BLaER1 (cell line): ENCODE results near the gene SPPL2B.

Experiments
- H3K27ac ChIP-seq: shearing (Covaris generic); formaldehyde crosslinking; 2 replicates; pipeline ENCODE4 v1.8.1; 2022
- H3K27me3 ChIP-seq: shearing (Covaris generic); formaldehyde crosslinking; 2 replicates; pipeline ENCODE4 v1.8.1; 2022
- H3K36me3 ChIP-seq: shearing (Covaris generic); formaldehyde crosslinking; 2 replicates; pipeline ENCODE4 v1.8.1; 2022
- H3K4me1 ChIP-seq: shearing (Covaris generic); formaldehyde crosslinking; 2 replicates; pipeline ENCODE4 v1.8.1; 2022
- H3K4me2 ChIP-seq: shearing (Covaris generic); formaldehyde crosslinking; 2 replicates; pipeline ENCODE4 v1.8.1; 2022
- H3K4me3 ChIP-seq: shearing (Covaris generic); formaldehyde crosslinking; 2 replicates; pipeline ENCODE4 v1.8.1; 2022
- H3K9ac ChIP-seq: shearing (Covaris generic); formaldehyde crosslinking; 2 replicates; pipeline ENCODE4 v1.8.1; 2022
- H3K9me3 ChIP-seq: shearing (Covaris generic); formaldehyde crosslinking; 2 replicates; pipeline ENCODE4 v1.8.1; 2022
- H4K20me1 ChIP-seq: shearing (Covaris generic); formaldehyde crosslinking; 2 replicates; pipeline ENCODE4 v1.8.1; 2022
- Cebpa-rat ChIP-seq: shearing (Covaris generic); IDR thresholded peaks from 2 replicates; pipeline ENCODE4 v1.8.1; 2022

The SPPL2B gene

GRCh38 chr19:2351591-2351990 is 23.1 kb downstream of the SPPL2B start:
- Histone ChIP-seq H4K20me1 (peaks cover 45% of the 10 kb centered on the region), H3K4me1 (peaks cover 19% of the 10 kb centered on the region), H3K9me3 (no peaks in the 10 kb centered on the region), H3K27me3 (no peaks in the 10 kb centered on the region), H3K36me3 (peaks cover 73% of the 10 kb centered on the region), H3K9ac (no peak overlapping the region), H3K27ac (no peak overlapping the region), H3K4me2 (no peak overlapping the region), H3K4me3 (no peak overlapping the region)
- no peak for TF ChIP-seq Cebpa-rat

- H3K27ac ChIP-seq, result no peak overlapping the region
- TF ChIP-seq Cebpa-rat, result no peak
- H4K20me1 ChIP-seq, result peaks cover 45% of the 10 kb centered on the region
- no peak overlapping the region for H3K9ac ChIP-seq
- H3K27me3 ChIP-seq, result no peaks in the 10 kb centered on the region
- peaks cover 68% of the 10 kb centered on the region for H3K36me3 ChIP-seq
- H3K4me2 ChIP-seq, result no peak overlapping the region
- peaks cover 19% of the 10 kb centered on the region for H3K4me1 ChIP-seq
- no peak overlapping the region for H3K4me3 ChIP-seq
- H3K9me3 ChIP-seq, result no peaks in the 10 kb centered on the region
These were observed 23.6 kb downstream of the SPPL2B start for GRCh38 chr19:2352121-2352520.

- no peak overlapping the region for H3K4me2 ChIP-seq
- peaks cover 45% of the 10 kb centered on the region for H4K20me1 ChIP-seq
- H3K9me3 ChIP-seq, result no peaks in the 10 kb centered on the region
- H3K4me3 ChIP-seq, result no peak overlapping the region
- peaks cover 68% of the 10 kb centered on the region for H3K36me3 ChIP-seq
- no peak for TF ChIP-seq Cebpa-rat
- H3K27ac ChIP-seq, result no peak overlapping the region
- peaks cover 19% of the 10 kb centered on the region for H3K4me1 ChIP-seq
- H3K9ac ChIP-seq, result no peak overlapping the region
- peaks cover 3% of the 10 kb centered on the region; the same call in 1 of the 2 replicates for H3K27me3 ChIP-seq
These were observed 24.8 kb downstream of the SPPL2B start for GRCh38 chr19:2353159-2353886.

- Histone ChIP-seq H3K27ac (no peak overlapping the region), H3K9ac (no peak overlapping the region), H3K4me3 (no peak overlapping the region), H3K4me1 (peaks cover 19% of the 10 kb centered on the region), H4K20me1 (peaks cover 45% of the 10 kb centered on the region), H3K4me2 (no peak overlapping the region), H3K27me3 (peaks cover 10% of the 10 kb centered on the region), H3K9me3 (no peaks in the 10 kb centered on the region), H3K36me3 (peaks cover 61% of the 10 kb centered on the region)
- no peak for TF ChIP-seq Cebpa-rat
These were observed 25.6 kb downstream of the SPPL2B start for GRCh38 chr19:2353887-2354592.

- H3K36me3 ChIP-seq, result peaks cover 58% of the 10 kb centered on the region
- H3K4me1 ChIP-seq, result peaks cover 19% of the 10 kb centered on the region
- no peak overlapping the region for H3K4me2 ChIP-seq
- TF ChIP-seq Cebpa-rat, result no peak
- H4K20me1 ChIP-seq, result peaks cover 45% of the 10 kb centered on the region
- no peak overlapping the region for H3K27ac ChIP-seq
- H3K9me3 ChIP-seq, result no peaks in the 10 kb centered on the region
- no peak overlapping the region for H3K9ac ChIP-seq
- H3K4me3 ChIP-seq, result no peak overlapping the region
- peaks cover 16% of the 10 kb centered on the region for H3K27me3 ChIP-seq
These were observed 26.2 kb downstream of the SPPL2B start for GRCh38 chr19:2354670-2355069.

- no peaks in the 10 kb centered on the region for H3K9me3 ChIP-seq
- peaks cover 45% of the 10 kb centered on the region for H4K20me1 ChIP-seq
- H3K27ac ChIP-seq, result no peak overlapping the region
- H3K4me1 ChIP-seq, result peaks cover 19% of the 10 kb centered on the region
- 0 out of 2 replicates have a peak overlapping the region, but pooled peaks have one; percentile 31 for H3K9ac ChIP-seq
- H3K27me3 ChIP-seq, result peaks cover 22% of the 10 kb centered on the region
- peaks cover 51% of the 10 kb centered on the region for H3K36me3 ChIP-seq
- no peak overlapping the region for H3K4me3 ChIP-seq
- TF ChIP-seq Cebpa-rat, result no peak
- H3K4me2 ChIP-seq, result peak overlapping the region; percentile 64
These were observed 26.9 kb downstream of the SPPL2B start for GRCh38 chr19:2355168-2356035.

GRCh38 chr19:2356036-2356646 is 27.7 kb downstream of the SPPL2B start:
- H3K4me2 ChIP-seq, result peak overlapping the region; percentile 64

GRCh38 chr19:2357279-2358206 is 29.1 kb downstream of the SPPL2B start:
- Histone ChIP-seq H3K9ac (no peak overlapping the region), H3K9me3 (no peaks in the 10 kb centered on the region), H3K27me3 (peaks cover 39% of the 10 kb centered on the region), H3K4me1 (peaks cover 28% of the 10 kb centered on the region), H4K20me1 (peaks cover 40% of the 10 kb centered on the region), H3K4me3 (no peak overlapping the region), H3K36me3 (peaks cover 31% of the 10 kb centered on the region), H3K4me2 (no peak overlapping the region), H3K27ac (no peak overlapping the region)
- TF ChIP-seq Cebpa-rat, result no peak

More at GRCh38 chr19:2356036-2356646, 27.7 kb downstream of the SPPL2B start:
- Histone ChIP-seq H3K36me3 (peaks cover 43% of the 10 kb centered on the region), H3K4me1 (peaks cover 19% of the 10 kb centered on the region), H3K27me3 (peaks cover 28% of the 10 kb centered on the region), H3K4me3 (no peak overlapping the region), H3K9me3 (no peaks in the 10 kb centered on the region), H3K27ac (no peak overlapping the region), H3K9ac (0 out of 2 replicates have a peak overlapping the region, but pooled peaks have one; percentile 31), H4K20me1 (peaks cover 45% of the 10 kb centered on the region)
- no peak for TF ChIP-seq Cebpa-rat
